ENCODE measurements around the gene OR2C3. TPM values are rescaled to one million over a fixed set of nuclear protein-coding genes. Genes with fewer than 3 reads are reported as not detected.
A peak's percentile ranks its signal among the peaks of the same experiment; 100 is the strongest.

The OR2C3 gene
- total and polyA plus RNA-seq, 2 donors = 0.02 to 0.05 TPM

- WGBS = 100% methylated on average over 1 of the region's 1 CpG
- Histone ChIP-seq H3K9me3 (ENCODE audit: control insufficient read depth in 2 of 2, insufficient read depth in 1 of 2, low read length in 1 of 2) (no peaks in the 10 kb centered on the region), H3K27me3 (ENCODE audit: control insufficient read depth in 2 of 2, insufficient read depth in 1 of 2, low read length in 1 of 2) (no peaks in the 10 kb centered on the region), H3K27ac (ENCODE audit: low read depth in 1 of 2, low read length in 1 of 2) (no peak overlapping the region), H3K4me3 (ENCODE audit: low read length in 2 of 2) (no peak overlapping the region), H3K36me3 (ENCODE audit: control insufficient read depth in 2 of 2, insufficient read depth in 2 of 2, low read length in 1 of 2) (no peaks in the 10 kb centered on the region), H3K4me1 (ENCODE audit: control insufficient read depth in 2 of 2, insufficient read depth in 2 of 2, low read length in 2 of 2) (peaks cover 0 to 2% of the 10 kb centered on the region in 2 donors)
- no peak for DNase-seq (ENCODE audit: low read depth in 6 of 9, low spot score in 9 of 9)
Measured at GRCh38 chr1:247551721-247552120, 15.5 kb upstream of the OR2C3 start.

DNA sequence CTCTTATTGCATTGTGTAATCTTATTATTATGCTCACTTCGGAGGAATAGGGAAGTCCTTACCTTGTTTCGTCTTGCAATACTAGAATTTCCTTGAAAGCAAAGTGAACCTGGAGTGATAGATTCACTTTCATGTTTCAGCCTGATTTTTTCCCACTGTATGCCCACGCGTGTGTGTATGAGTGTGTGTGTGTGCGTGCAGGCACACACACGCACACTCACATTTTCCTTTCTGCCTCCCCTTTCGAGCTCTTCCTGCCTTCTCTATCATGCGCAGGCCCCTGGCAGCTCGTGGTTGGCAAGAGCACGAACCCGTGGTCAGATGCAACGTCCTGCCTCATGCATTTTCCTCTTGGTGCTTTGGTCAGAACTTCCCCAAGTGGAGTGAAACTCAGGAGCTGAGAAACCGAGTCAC, 12.5 kb upstream of the OR2C3 start, which contains the start of gene GCSAML:
Gene GCSAML, plus strand, starts transcription at position 366 of the 414 bp plus-strand sequence. CDS start 58 bp downstream, outside the sequence.
- Histone ChIP-seq H3K4me1 (ENCODE audit: control insufficient read depth in 2 of 2, insufficient read depth in 2 of 2, low read length in 2 of 2) (peaks cover 0 to 2% of the 10 kb centered on the region in 2 donors), H3K36me3 (ENCODE audit: control insufficient read depth in 2 of 2, insufficient read depth in 2 of 2, low read length in 1 of 2) (no peaks in the 10 kb centered on the region), H3K27me3 (ENCODE audit: control insufficient read depth in 2 of 2, insufficient read depth in 1 of 2, low read length in 1 of 2) (no peaks in the 10 kb centered on the region), H3K9me3 (ENCODE audit: control insufficient read depth in 2 of 2, insufficient read depth in 1 of 2, low read length in 1 of 2) (no peaks in the 10 kb centered on the region), H3K4me3 (ENCODE audit: low read length in 2 of 2) (no peak within 1 kb of the TSS), H3K27ac (ENCODE audit: low read depth in 1 of 2, low read length in 1 of 2) (no peak within 1 kb of the TSS)
- DNase-seq (ENCODE audit: low read depth in 6 of 9, low spot score in 9 of 9) = no peak
- 11% methylated on average over 13 of the region's 13 CpGs for WGBS

GRCh38 chr1:247548092-247548491, 11.9 kb upstream of the OR2C3 start:
- 11% methylated on average over 5 of the region's 5 CpGs for WGBS
- Histone ChIP-seq H3K9me3 (ENCODE audit: control insufficient read depth in 2 of 2, insufficient read depth in 1 of 2, low read length in 1 of 2) (no peaks in the 10 kb centered on the region), H3K4me3 (ENCODE audit: low read length in 2 of 2) (no peak overlapping the region), H3K36me3 (ENCODE audit: control insufficient read depth in 2 of 2, insufficient read depth in 2 of 2, low read length in 1 of 2) (no peaks in the 10 kb centered on the region), H3K27me3 (ENCODE audit: control insufficient read depth in 2 of 2, insufficient read depth in 1 of 2, low read length in 1 of 2) (no peaks in the 10 kb centered on the region), H3K27ac (ENCODE audit: low read depth in 1 of 2, low read length in 1 of 2) (no peak overlapping the region), H3K4me1 (ENCODE audit: control insufficient read depth in 2 of 2, insufficient read depth in 2 of 2, low read length in 2 of 2) (peaks cover 0 to 2% of the 10 kb centered on the region in 2 donors)
- no peak for DNase-seq (ENCODE audit: low read depth in 6 of 9, low spot score in 9 of 9)

- DNase-seq (ENCODE audit: low read depth in 6 of 9, low spot score in 9 of 9) = no peak
- Histone ChIP-seq H3K4me3 (ENCODE audit: low read length in 2 of 2) (no peak overlapping the region), H3K9me3 (ENCODE audit: control insufficient read depth in 2 of 2, insufficient read depth in 1 of 2, low read length in 1 of 2) (no peaks in the 10 kb centered on the region), H3K27me3 (ENCODE audit: control insufficient read depth in 2 of 2, insufficient read depth in 1 of 2, low read length in 1 of 2) (no peaks in the 10 kb centered on the region), H3K27ac (ENCODE audit: low read depth in 1 of 2, low read length in 1 of 2) (no peak overlapping the region), H3K36me3 (ENCODE audit: control insufficient read depth in 2 of 2, insufficient read depth in 2 of 2, low read length in 1 of 2) (no peaks in the 10 kb centered on the region), H3K4me1 (ENCODE audit: control insufficient read depth in 2 of 2, insufficient read depth in 2 of 2, low read length in 2 of 2) (no peaks in the 10 kb centered on the region)
- WGBS = 85% methylated on average over 3 of the region's 3 CpGs
Measured at GRCh38 chr1:247542811-247543210, 6.6 kb upstream of the OR2C3 start.

- no peak overlapping the region for H3K4me3 ChIP-seq (ENCODE audit: low read length in 2 of 2)
- no peaks in the 10 kb centered on the region for H3K27me3 ChIP-seq (ENCODE audit: control insufficient read depth in 2 of 2, insufficient read depth in 1 of 2, low read length in 1 of 2)
- WGBS = 11% methylated on average over 7 of the region's 7 CpGs
- H3K36me3 ChIP-seq (ENCODE audit: control insufficient read depth in 2 of 2, insufficient read depth in 2 of 2, low read length in 1 of 2) = no peaks in the 10 kb centered on the region
- no peak overlapping the region for H3K27ac ChIP-seq (ENCODE audit: low read depth in 1 of 2, low read length in 1 of 2)
- no peaks in the 10 kb centered on the region for H3K9me3 ChIP-seq (ENCODE audit: control insufficient read depth in 2 of 2, insufficient read depth in 1 of 2, low read length in 1 of 2)
- H3K4me1 ChIP-seq (ENCODE audit: control insufficient read depth in 2 of 2, insufficient read depth in 2 of 2, low read length in 2 of 2) = no peaks in the 10 kb centered on the region
- no peak for DNase-seq (ENCODE audit: low read depth in 6 of 9, low spot score in 9 of 9)
Measured at GRCh38 chr1:247540581-247540980, 4.3 kb upstream of the OR2C3 start.

GRCh38 chr1:247539215-247539614, 3.0 kb upstream of the OR2C3 start:
- Histone ChIP-seq H3K27ac (ENCODE audit: low read depth in 1 of 2, low read length in 1 of 2) (no peak overlapping the region), H3K9me3 (ENCODE audit: control insufficient read depth in 2 of 2, insufficient read depth in 1 of 2, low read length in 1 of 2) (no peaks in the 10 kb centered on the region), H3K36me3 (ENCODE audit: control insufficient read depth in 2 of 2, insufficient read depth in 2 of 2, low read length in 1 of 2) (no peaks in the 10 kb centered on the region), H3K4me1 (ENCODE audit: control insufficient read depth in 2 of 2, insufficient read depth in 2 of 2, low read length in 2 of 2) (no peaks in the 10 kb centered on the region), H3K27me3 (ENCODE audit: control insufficient read depth in 2 of 2, insufficient read depth in 1 of 2, low read length in 1 of 2) (no peaks in the 10 kb centered on the region), H3K4me3 (ENCODE audit: low read length in 2 of 2) (no peak overlapping the region)
- WGBS = 90% methylated on average over 6 of the region's 6 CpGs
- no peak for DNase-seq (ENCODE audit: low read depth in 6 of 9, low spot score in 9 of 9)

GRCh38 chr1:247538561-247538960, 2.3 kb upstream of the OR2C3 start:
- H3K36me3 ChIP-seq (ENCODE audit: control insufficient read depth in 2 of 2, insufficient read depth in 2 of 2, low read length in 1 of 2) = no peaks in the 10 kb centered on the region
- H3K4me3 ChIP-seq (ENCODE audit: low read length in 2 of 2) = no peak overlapping the region
- no peaks in the 10 kb centered on the region for H3K27me3 ChIP-seq (ENCODE audit: control insufficient read depth in 2 of 2, insufficient read depth in 1 of 2, low read length in 1 of 2)
- no peak overlapping the region for H3K27ac ChIP-seq (ENCODE audit: low read depth in 1 of 2, low read length in 1 of 2)
- WGBS = 96% methylated on average over 5 of the region's 5 CpGs
- H3K9me3 ChIP-seq (ENCODE audit: control insufficient read depth in 2 of 2, insufficient read depth in 1 of 2, low read length in 1 of 2) = no peaks in the 10 kb centered on the region
- DNase-seq (ENCODE audit: low read depth in 6 of 9, low spot score in 9 of 9) = no peak
- H3K4me1 ChIP-seq (ENCODE audit: control insufficient read depth in 2 of 2, insufficient read depth in 2 of 2, low read length in 2 of 2) = no peaks in the 10 kb centered on the region

GRCh38 chr1:247535402-247535801, 838 bp downstream of the OR2C3 start:
- Histone ChIP-seq H3K27ac (ENCODE audit: low read depth in 1 of 2, low read length in 1 of 2) (no peak overlapping the region), H3K36me3 (ENCODE audit: control insufficient read depth in 2 of 2, insufficient read depth in 2 of 2, low read length in 1 of 2) (no peaks in the 10 kb centered on the region), H3K9me3 (ENCODE audit: control insufficient read depth in 2 of 2, insufficient read depth in 1 of 2, low read length in 1 of 2) (no peaks in the 10 kb centered on the region), H3K27me3 (ENCODE audit: control insufficient read depth in 2 of 2, insufficient read depth in 1 of 2, low read length in 1 of 2) (no peaks in the 10 kb centered on the region), H3K4me3 (ENCODE audit: low read length in 2 of 2) (no peak overlapping the region), H3K4me1 (ENCODE audit: control insufficient read depth in 2 of 2, insufficient read depth in 2 of 2, low read length in 2 of 2) (no peaks in the 10 kb centered on the region)
- 67% methylated on average over 3 of the region's 3 CpGs for WGBS
- DNase-seq (ENCODE audit: low read depth in 6 of 9, low spot score in 9 of 9) = no peak

DNA sequence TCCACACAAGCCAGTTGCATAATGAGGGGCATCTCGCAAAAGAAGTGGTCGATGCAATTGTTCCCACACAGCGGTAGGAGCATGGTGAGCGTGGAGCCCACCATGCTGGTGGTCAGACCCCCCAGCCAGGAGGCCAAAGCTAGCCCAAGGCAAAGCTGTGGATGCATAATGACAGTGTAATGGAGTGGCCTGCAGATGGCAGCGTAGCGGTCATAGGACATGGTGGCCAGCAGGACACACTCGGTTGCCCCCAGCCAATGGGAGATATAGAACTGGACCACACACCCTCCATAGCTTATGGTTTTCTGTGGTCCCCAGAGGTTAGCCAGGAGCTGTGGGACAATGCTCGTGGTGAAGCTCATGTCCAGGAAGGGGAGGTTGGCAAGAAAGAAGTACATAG, 4.3 kb downstream of the OR2C3 start:
- WGBS = 98% methylated on average over 8 of the region's 8 CpGs
- Histone ChIP-seq H3K4me1 (ENCODE audit: control insufficient read depth in 2 of 2, insufficient read depth in 2 of 2, low read length in 2 of 2) (no peaks in the 10 kb centered on the region), H3K27me3 (ENCODE audit: control insufficient read depth in 2 of 2, insufficient read depth in 1 of 2, low read length in 1 of 2) (no peaks in the 10 kb centered on the region), H3K9me3 (ENCODE audit: control insufficient read depth in 2 of 2, insufficient read depth in 1 of 2, low read length in 1 of 2) (no peaks in the 10 kb centered on the region), H3K27ac (ENCODE audit: low read depth in 1 of 2, low read length in 1 of 2) (no peak overlapping the region), H3K4me3 (ENCODE audit: low read length in 2 of 2) (no peak overlapping the region), H3K36me3 (ENCODE audit: control insufficient read depth in 2 of 2, insufficient read depth in 2 of 2, low read length in 1 of 2) (no peaks in the 10 kb centered on the region)
- no peak for DNase-seq (ENCODE audit: low read depth in 6 of 9, low spot score in 9 of 9)

GRCh38 chr1:247530785-247531184, 5.5 kb downstream of the OR2C3 start:
- Histone ChIP-seq H3K27me3 (ENCODE audit: control insufficient read depth in 2 of 2, insufficient read depth in 1 of 2, low read length in 1 of 2) (no peaks in the 10 kb centered on the region), H3K36me3 (ENCODE audit: control insufficient read depth in 2 of 2, insufficient read depth in 2 of 2, low read length in 1 of 2) (no peaks in the 10 kb centered on the region), H3K27ac (ENCODE audit: low read depth in 1 of 2, low read length in 1 of 2) (no peak overlapping the region), H3K4me3 (ENCODE audit: low read length in 2 of 2) (no peak overlapping the region), H3K9me3 (ENCODE audit: control insufficient read depth in 2 of 2, insufficient read depth in 1 of 2, low read length in 1 of 2) (no peaks in the 10 kb centered on the region), H3K4me1 (ENCODE audit: control insufficient read depth in 2 of 2, insufficient read depth in 2 of 2, low read length in 2 of 2) (no peaks in the 10 kb centered on the region)
- 84% methylated on average over 41 of the region's 41 CpGs for WGBS
- peak in 1 of 9 donors; percentile 26 for DNase-seq (ENCODE audit: low read depth in 6 of 9, low spot score in 9 of 9)
